Measurements from ENCODE around the gene KCNA3. TPM values are rescaled to one million over a fixed set of nuclear protein-coding genes. Genes with fewer than 3 reads are reported as not detected.

The KCNA3 gene
- total RNA-seq, 2 donors from 2014 or later = 114 to 115 TPM

GRCh38 chr1:110696818-110697217 is 22.1 kb upstream of the KCNA3 start:
- no peak overlapping the region for H3K4me3 Mint-ChIP-seq
- DNase-seq (no peak), ATAC-seq (no peak)
- H3K9me3 ChIP-seq (ENCODE audit: control insufficient read depth, low read length, poor library complexity, severe bottlenecking) = peaks cover 3% of the 10 kb centered on the region
- H3K4me1 Mint-ChIP-seq = peaks cover 5% of the 10 kb centered on the region
- H3K27me3 Mint-ChIP-seq = peaks cover 12% of the 10 kb centered on the region
- peaks cover 5% of the 10 kb centered on the region for H3K36me3 Mint-ChIP-seq (ENCODE audit: low read depth)
- H3K27ac Mint-ChIP-seq = no peak overlapping the region

- DNase-seq (no peak), ATAC-seq (no peak)
- H3K9me3 ChIP-seq (ENCODE audit: control insufficient read depth, low read length, poor library complexity, severe bottlenecking) = no peaks in the 10 kb centered on the region
- Mint-ChIP-seq H3K27ac (no peak overlapping the region), H3K4me1 (peaks cover 12% of the 10 kb centered on the region), H3K27me3 (peaks cover 17% of the 10 kb centered on the region), H3K4me3 (no peak overlapping the region), H3K36me3 (ENCODE audit: low read depth) (peaks cover 3% of the 10 kb centered on the region)
These were observed 16.1 kb upstream of the KCNA3 start for GRCh38 chr1:110690709-110691365.

GRCh38 chr1:110689868-110690267 is 15.1 kb upstream of the KCNA3 start:
- no peak overlapping the region for H3K27ac Mint-ChIP-seq
- peaks cover 13% of the 10 kb centered on the region for H3K4me1 Mint-ChIP-seq
- H3K27me3 Mint-ChIP-seq = peaks cover 17% of the 10 kb centered on the region
- no peak overlapping the region for H3K4me3 Mint-ChIP-seq
- ATAC-seq (no peak), DNase-seq (no peak)
- peaks cover 3% of the 10 kb centered on the region for H3K36me3 Mint-ChIP-seq (ENCODE audit: low read depth)
- no peaks in the 10 kb centered on the region for H3K9me3 ChIP-seq (ENCODE audit: control insufficient read depth, low read length, poor library complexity, severe bottlenecking)

- H3K36me3 Mint-ChIP-seq (ENCODE audit: low read depth) = peaks cover 3% of the 10 kb centered on the region
- H3K27me3 Mint-ChIP-seq = peaks cover 14% of the 10 kb centered on the region
- no peak overlapping the region for H3K27ac Mint-ChIP-seq
- no peaks in the 10 kb centered on the region for H3K9me3 ChIP-seq (ENCODE audit: control insufficient read depth, low read length, poor library complexity, severe bottlenecking)
- no peak for ATAC-seq
- H3K4me1 Mint-ChIP-seq = peaks cover 11% of the 10 kb centered on the region
- no peak overlapping the region for H3K4me3 Mint-ChIP-seq
- DNase-seq = no peak
These were observed 13.8 kb upstream of the KCNA3 start for GRCh38 chr1:110688514-110688913.

GRCh38 chr1:110687250-110687649 is 12.5 kb upstream of the KCNA3 start:
- Mint-ChIP-seq H3K36me3 (ENCODE audit: low read depth) (no peaks in the 10 kb centered on the region), H3K27ac (no peak overlapping the region), H3K4me3 (no peak overlapping the region), H3K4me1 (peaks cover 8% of the 10 kb centered on the region), H3K27me3 (peaks cover 5% of the 10 kb centered on the region)
- H3K9me3 ChIP-seq (ENCODE audit: control insufficient read depth, low read length, poor library complexity, severe bottlenecking) = no peaks in the 10 kb centered on the region
- ATAC-seq = no peak
- no peak for DNase-seq

GRCh38 chr1:110686188-110686587 is 11.4 kb upstream of the KCNA3 start:
- peaks cover 8% of the 10 kb centered on the region for H3K4me1 Mint-ChIP-seq
- peak; percentile 73 for ATAC-seq

GRCh38 chr1:110684491-110684890 is 9.8 kb upstream of the KCNA3 start:
- H3K9me3 ChIP-seq (ENCODE audit: control insufficient read depth, low read length, poor library complexity, severe bottlenecking) = no peaks in the 10 kb centered on the region
- no peak overlapping the region for H3K4me3 Mint-ChIP-seq
- ATAC-seq = no peak
- peaks cover 14% of the 10 kb centered on the region for H3K4me1 Mint-ChIP-seq
- no peaks in the 10 kb centered on the region for H3K36me3 Mint-ChIP-seq (ENCODE audit: low read depth)
- DNase-seq = no peak
- peaks cover 5% of the 10 kb centered on the region for H3K27me3 Mint-ChIP-seq
- no peak overlapping the region for H3K27ac Mint-ChIP-seq

More at GRCh38 chr1:110686188-110686587, 11.4 kb upstream of the KCNA3 start:
- no peaks in the 10 kb centered on the region for H3K9me3 ChIP-seq (ENCODE audit: control insufficient read depth, low read length, poor library complexity, severe bottlenecking)
- Mint-ChIP-seq H3K4me3 (peak overlapping the region; percentile 45), H3K36me3 (ENCODE audit: low read depth) (no peaks in the 10 kb centered on the region), H3K27me3 (peaks cover 5% of the 10 kb centered on the region), H3K27ac (peak overlapping the region; percentile 76)
- peak in 2 of 3 donors; percentile 11 to 12 for DNase-seq

GRCh38 chr1:110682898-110683297 is 8.2 kb upstream of the KCNA3 start:
- DNase-seq (no peak), ATAC-seq (no peak)
- no peak overlapping the region for H3K4me3 Mint-ChIP-seq
- peaks cover 19% of the 10 kb centered on the region for H3K4me1 Mint-ChIP-seq
- H3K27ac Mint-ChIP-seq = no peak overlapping the region
- no peaks in the 10 kb centered on the region for H3K9me3 ChIP-seq (ENCODE audit: control insufficient read depth, low read length, poor library complexity, severe bottlenecking)
- H3K36me3 Mint-ChIP-seq (ENCODE audit: low read depth) = no peaks in the 10 kb centered on the region
- peaks cover 5% of the 10 kb centered on the region for H3K27me3 Mint-ChIP-seq

GRCh38 chr1:110680036-110680735 is 5.4 kb upstream of the KCNA3 start:
- Mint-ChIP-seq H3K27me3 (no peaks in the 10 kb centered on the region), H3K36me3 (ENCODE audit: low read depth) (no peaks in the 10 kb centered on the region), H3K4me1 (peaks cover 32% of the 10 kb centered on the region), H3K4me3 (no peak overlapping the region), H3K27ac (no peak overlapping the region)
- DNase-seq = no peak
- no peak for ATAC-seq
- no peaks in the 10 kb centered on the region for H3K9me3 ChIP-seq (ENCODE audit: control insufficient read depth, low read length, poor library complexity, severe bottlenecking)

- Mint-ChIP-seq H3K36me3 (ENCODE audit: low read depth) (peaks cover 10% of the 10 kb centered on the region), H3K27me3 (no peaks in the 10 kb centered on the region), H3K4me3 (no peak overlapping the region), H3K27ac (no peak overlapping the region), H3K4me1 (peaks cover 40% of the 10 kb centered on the region)
- H3K9me3 ChIP-seq (ENCODE audit: control insufficient read depth, low read length, poor library complexity, severe bottlenecking) = no peaks in the 10 kb centered on the region
- DNase-seq (no peak), ATAC-seq (no peak)
These were observed 2.8 kb upstream of the KCNA3 start for GRCh38 chr1:110677526-110677925.

GRCh38 chr1:110676970-110677369 is 2.2 kb upstream of the KCNA3 start:
- peaks cover 11% of the 10 kb centered on the region for H3K36me3 Mint-ChIP-seq (ENCODE audit: low read depth)
- H3K27ac Mint-ChIP-seq = peak overlapping the region; percentile 89
- no peaks in the 10 kb centered on the region for H3K27me3 Mint-ChIP-seq
- no peaks in the 10 kb centered on the region for H3K9me3 ChIP-seq (ENCODE audit: control insufficient read depth, low read length, poor library complexity, severe bottlenecking)
- ATAC-seq (no peak), DNase-seq (no peak)
- H3K4me3 Mint-ChIP-seq = no peak overlapping the region
- H3K4me1 Mint-ChIP-seq = peaks cover 43% of the 10 kb centered on the region

GRCh38 chr1:110675060-110675791 is 486 bp upstream of the KCNA3 start:
- DNase-seq (no peak), ATAC-seq (no peak)
- H3K4me3 Mint-ChIP-seq = peak overlapping the region; percentile 100
- H3K4me1 Mint-ChIP-seq = peaks cover 52% of the 10 kb centered on the region
- H3K27me3 Mint-ChIP-seq = no peaks in the 10 kb centered on the region
- H3K36me3 Mint-ChIP-seq (ENCODE audit: low read depth) = peaks cover 11% of the 10 kb centered on the region
- H3K9me3 ChIP-seq (ENCODE audit: control insufficient read depth, low read length, poor library complexity, severe bottlenecking) = no peaks in the 10 kb centered on the region
- H3K27ac Mint-ChIP-seq = peak overlapping the region; percentile 89

GRCh38 chr1:110673805-110674336 is 869 bp downstream of the KCNA3 start:
- no peaks in the 10 kb centered on the region for H3K9me3 ChIP-seq (ENCODE audit: control insufficient read depth, low read length, poor library complexity, severe bottlenecking)
- peak overlapping the region; percentile 100 for H3K4me3 Mint-ChIP-seq
- no peak overlapping the region for H3K27ac Mint-ChIP-seq
- no peaks in the 10 kb centered on the region for H3K27me3 Mint-ChIP-seq
- DNase-seq = peak; percentile 8 to 15 (median 14)
- peaks cover 52% of the 10 kb centered on the region for H3K4me1 Mint-ChIP-seq
- ATAC-seq = no peak
- H3K36me3 Mint-ChIP-seq (ENCODE audit: low read depth) = peaks cover 11% of the 10 kb centered on the region
